SW480 (cell line): ENCODE results near the gene PLA2G12A.

Experiments
- DNase-seq: peaks from one replicate; pipeline ENCODE4 v3.0.0-alpha.2; 2016; ENCODE audit warnings: low spot score

Gene PLA2G12A

GRCh38 chr4:109729718-109730618 is at the start of gene PLA2G12A:
Gene PLA2G12A (minus strand): TSS chr4:109730070. CDS start chr4:109729809, 261 bp downstream.
- DNase-seq: peak; percentile 88

- DNase-seq: no peak
Observed at GRCh38 chr4:109764789-109765402, 35.0 kb upstream of the PLA2G12A start.

GRCh38 chr4:109764376-109764775 is 34.5 kb upstream of the PLA2G12A start:
- DNase-seq: no peak

- no peak for DNase-seq
Observed at GRCh38 chr4:109760682-109761081, 30.8 kb upstream of the PLA2G12A start.

GRCh38 chr4:109755656-109756055 is 25.8 kb upstream of the PLA2G12A start:
- no peak for DNase-seq

- DNase-seq: no peak
Observed at GRCh38 chr4:109754093-109754857, 24.4 kb upstream of the PLA2G12A start.

GRCh38 chr4:109752525-109752924 is 22.7 kb upstream of the PLA2G12A start:
- DNase-seq: no peak

GRCh38 chr4:109751852-109752251 is 22.0 kb upstream of the PLA2G12A start:
- DNase-seq: no peak

GRCh38 chr4:109750652-109751244 is 20.9 kb upstream of the PLA2G12A start:
- no peak for DNase-seq

GRCh38 chr4:109749388-109750082 is 19.7 kb upstream of the PLA2G12A start:
- DNase-seq: no peak

- DNase-seq: no peak
Observed at GRCh38 chr4:109748114-109748513, 18.2 kb upstream of the PLA2G12A start.

GRCh38 chr4:109746728-109747127 is 16.9 kb upstream of the PLA2G12A start:
- no peak for DNase-seq

GRCh38 chr4:109745830-109746229 is 16.0 kb upstream of the PLA2G12A start:
- no peak for DNase-seq

GRCh38 chr4:109739547-109739946 is 9.7 kb upstream of the PLA2G12A start:
- DNase-seq: no peak

- DNase-seq: no peak
Observed at GRCh38 chr4:109738104-109738872, 8.4 kb upstream of the PLA2G12A start.

GRCh38 chr4:109735566-109736365 is 5.9 kb upstream of the PLA2G12A start:
- DNase-seq: no peak

- no peak for DNase-seq
Observed at GRCh38 chr4:109733728-109734127, 3.9 kb upstream of the PLA2G12A start.

- no peak for DNase-seq
Observed at GRCh38 chr4:109730619-109731545, 1.0 kb upstream of the PLA2G12A start.
